T-helper 1 cell treated with Interleukin-12 subunit alpha and Interleukin-12 subunit beta and Interleukin-4 antibody, amounts not matched to agents 30 μg/mL and 1 μg/mL, for 36 hours (primary cell): ENCODE measurements around the gene ADAMTS17.

Source experiments
- H3K27ac Mint-ChIP-seq: one replicate; pipeline ENCODE4 v1.8.0; 2021; ENCODE audit warnings: mild to moderate bottlenecking, mixed read lengths
- H3K27me3 Mint-ChIP-seq: one replicate; pipeline ENCODE4 v1.8.0; 2021; ENCODE audit warnings: low read depth, mixed read lengths
- H3K36me3 Mint-ChIP-seq: one replicate; pipeline ENCODE4 v1.8.0; 2021; ENCODE audit warnings: low read depth, mixed read lengths
- H3K4me1 Mint-ChIP-seq: one replicate; pipeline ENCODE4 v1.8.0; 2021; ENCODE audit warnings: low read depth, mixed read lengths
- H3K4me3 Mint-ChIP-seq: one replicate; pipeline ENCODE4 v1.8.0; 2021; ENCODE audit warnings: mild to moderate bottlenecking, moderate library complexity, mixed read lengths
- H3K9me3 Mint-ChIP-seq: one replicate; pipeline ENCODE4 v1.8.0; 2021; ENCODE audit warnings: mixed read lengths

The ADAMTS17 gene

GRCh38 chr15:100206643-100207042, 135.1 kb downstream of the ADAMTS17 start:
- Mint-ChIP-seq H3K4me1 (peaks cover 5% of the 10 kb centered on the region), H3K9me3 (no peaks in the 10 kb centered on the region), H3K27ac (no peak overlapping the region), H3K27me3 (no peaks in the 10 kb centered on the region), H3K36me3 (no peaks in the 10 kb centered on the region), H3K4me3 (no peak overlapping the region)

DNA sequence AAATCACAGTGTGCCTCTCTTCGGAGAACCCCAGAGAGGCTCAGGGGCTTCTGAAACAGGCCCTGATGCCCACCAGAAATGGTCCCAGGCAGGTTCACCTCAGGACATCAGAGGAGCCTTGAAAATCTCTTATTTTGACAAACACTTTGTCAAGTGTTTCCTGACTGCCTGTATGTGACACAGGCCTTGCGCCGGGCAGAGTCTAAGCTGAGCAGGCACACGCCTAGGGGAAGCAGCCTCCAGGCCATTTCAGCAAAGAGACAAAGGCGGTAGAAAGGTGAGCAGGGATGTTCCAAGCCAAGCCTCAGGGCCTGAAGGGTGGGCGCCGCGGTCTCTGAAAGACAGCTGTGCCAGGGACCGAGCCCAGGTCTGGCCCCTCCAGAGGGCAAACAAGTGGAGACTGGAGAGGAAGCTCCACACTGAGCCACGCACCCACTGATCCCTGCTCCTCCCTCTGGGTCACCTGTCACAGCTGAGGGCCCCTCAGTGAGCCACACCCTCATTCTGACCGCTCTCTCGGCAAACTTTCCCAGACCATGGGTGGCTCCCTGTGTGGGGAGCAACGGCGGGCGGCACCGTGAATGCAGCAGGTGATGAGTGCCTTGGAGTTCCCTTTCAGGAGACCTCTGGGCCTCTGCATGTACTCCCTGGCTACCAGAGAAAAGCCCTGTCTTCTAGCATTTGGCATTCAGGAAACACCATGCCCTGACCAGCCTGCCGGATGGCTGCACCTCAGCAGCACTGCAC, 136.1 kb downstream of the ADAMTS17 start:
- Mint-ChIP-seq H3K36me3 (no peaks in the 10 kb centered on the region), H3K27ac (no peak overlapping the region), H3K27me3 (no peaks in the 10 kb centered on the region), H3K4me3 (no peak overlapping the region), H3K9me3 (no peaks in the 10 kb centered on the region), H3K4me1 (peaks cover 5% of the 10 kb centered on the region)

DNA sequence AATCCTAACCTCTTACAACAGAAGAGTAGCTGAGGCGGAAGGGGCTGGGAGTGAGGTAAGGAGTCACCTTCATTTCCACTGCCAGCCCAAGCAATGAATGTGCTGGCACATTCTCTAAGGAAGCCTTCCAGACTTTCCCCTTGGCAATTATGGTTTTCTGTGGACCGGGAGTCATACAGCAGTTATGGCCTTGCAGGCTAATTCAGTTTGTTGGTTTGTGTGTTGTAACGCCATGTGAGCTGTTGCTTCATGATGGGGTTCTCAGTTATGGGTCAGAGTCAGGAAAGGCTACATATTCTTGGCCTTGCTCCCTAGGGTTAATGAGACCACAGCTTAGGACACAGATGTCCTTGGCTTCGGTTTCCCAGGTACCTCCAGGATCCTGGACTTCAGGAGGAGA, 137.0 kb downstream of the ADAMTS17 start:
- no peaks in the 10 kb centered on the region for H3K36me3 Mint-ChIP-seq
- no peak overlapping the region for H3K4me3 Mint-ChIP-seq
- H3K4me1 Mint-ChIP-seq: peaks cover 4% of the 10 kb centered on the region
- no peaks in the 10 kb centered on the region for H3K27me3 Mint-ChIP-seq
- no peak overlapping the region for H3K27ac Mint-ChIP-seq
- no peaks in the 10 kb centered on the region for H3K9me3 Mint-ChIP-seq

DNA sequence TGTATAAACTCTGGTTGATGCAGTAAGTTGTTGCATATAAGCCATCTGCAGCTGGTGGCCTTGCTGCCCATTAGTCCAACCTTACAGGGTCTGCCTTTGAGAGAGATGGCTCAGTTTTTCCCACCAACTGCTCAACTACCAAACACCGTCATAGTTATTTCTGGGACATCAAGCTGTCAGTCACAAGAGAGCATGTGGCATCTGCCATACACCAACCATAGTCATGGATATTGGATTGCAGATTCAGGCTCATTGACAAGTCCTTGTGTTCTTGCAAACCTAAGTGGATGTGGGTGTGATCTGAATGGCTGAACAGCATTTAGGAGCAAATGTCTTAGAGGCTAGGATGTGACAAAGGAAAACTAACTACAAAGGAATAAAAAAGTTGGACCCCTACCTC, 137.6 kb downstream of the ADAMTS17 start:
- H3K4me1 Mint-ChIP-seq: peaks cover 4% of the 10 kb centered on the region
- H3K4me3 Mint-ChIP-seq: no peak overlapping the region
- no peaks in the 10 kb centered on the region for H3K9me3 Mint-ChIP-seq
- no peak overlapping the region for H3K27ac Mint-ChIP-seq
- H3K36me3 Mint-ChIP-seq: no peaks in the 10 kb centered on the region
- no peaks in the 10 kb centered on the region for H3K27me3 Mint-ChIP-seq

GRCh38 chr15:100202309-100202960, 139.3 kb downstream of the ADAMTS17 start:
- H3K9me3 Mint-ChIP-seq: no peaks in the 10 kb centered on the region
- H3K4me3 Mint-ChIP-seq: no peak overlapping the region

DNA sequence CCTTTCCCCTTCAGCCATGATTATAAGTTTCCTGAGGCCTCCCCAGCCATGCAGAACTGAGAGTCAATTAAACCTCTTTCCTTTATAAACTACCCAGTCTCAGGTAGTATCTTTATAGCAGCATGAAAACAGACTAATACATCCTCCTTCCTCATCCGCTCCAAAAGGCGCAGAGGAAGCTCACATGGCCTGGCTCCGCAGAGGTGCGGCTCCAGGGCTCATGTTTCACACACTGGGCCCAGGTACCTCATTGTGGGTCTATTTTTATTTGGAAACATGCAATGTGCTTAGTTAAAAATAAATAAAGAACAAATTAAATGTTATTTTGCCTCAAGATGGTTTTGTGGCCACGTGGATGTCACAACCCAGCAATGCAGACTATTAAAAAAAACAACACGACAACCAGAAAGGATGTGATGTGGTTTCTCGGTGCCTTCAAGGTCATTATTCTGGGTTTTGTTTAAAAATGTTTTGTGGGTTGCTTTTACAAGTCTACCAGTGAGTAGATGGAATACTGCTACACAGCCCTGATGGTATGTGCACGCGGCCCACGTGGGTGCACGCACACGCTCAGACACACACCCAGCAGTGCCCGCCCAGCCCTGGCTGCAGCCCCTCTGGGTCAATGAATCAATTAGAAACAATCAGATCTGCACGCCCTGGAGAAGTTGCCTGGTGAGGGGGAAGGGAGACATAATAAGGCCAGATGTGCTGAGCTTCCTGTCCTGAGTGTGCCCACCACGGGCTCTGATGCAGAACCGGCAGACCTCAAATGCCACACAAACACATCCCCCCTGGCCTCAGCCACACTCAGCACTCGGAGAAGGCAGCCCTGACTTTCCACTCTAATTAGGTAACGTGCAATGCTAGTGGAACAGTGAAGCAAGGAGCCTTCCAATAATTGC, 140.1 kb downstream of the ADAMTS17 start:
- Mint-ChIP-seq H3K27me3 (no peaks in the 10 kb centered on the region), H3K36me3 (no peaks in the 10 kb centered on the region), H3K4me3 (no peak overlapping the region), H3K27ac (no peak overlapping the region), H3K9me3 (no peaks in the 10 kb centered on the region), H3K4me1 (peaks cover 4% of the 10 kb centered on the region)

More at GRCh38 chr15:100202309-100202960, 139.3 kb downstream of the ADAMTS17 start:
- H3K4me1 Mint-ChIP-seq: peaks cover 4% of the 10 kb centered on the region
- no peaks in the 10 kb centered on the region for H3K27me3 Mint-ChIP-seq
- H3K36me3 Mint-ChIP-seq: no peaks in the 10 kb centered on the region
- H3K27ac Mint-ChIP-seq: no peak overlapping the region

GRCh38 chr15:100200287-100200880, 141.4 kb downstream of the ADAMTS17 start:
- peaks cover 4% of the 10 kb centered on the region for H3K4me1 Mint-ChIP-seq
- no peaks in the 10 kb centered on the region for H3K27me3 Mint-ChIP-seq
- no peak overlapping the region for H3K4me3 Mint-ChIP-seq
- H3K27ac Mint-ChIP-seq: no peak overlapping the region
- no peaks in the 10 kb centered on the region for H3K9me3 Mint-ChIP-seq
- H3K36me3 Mint-ChIP-seq: no peaks in the 10 kb centered on the region

DNA sequence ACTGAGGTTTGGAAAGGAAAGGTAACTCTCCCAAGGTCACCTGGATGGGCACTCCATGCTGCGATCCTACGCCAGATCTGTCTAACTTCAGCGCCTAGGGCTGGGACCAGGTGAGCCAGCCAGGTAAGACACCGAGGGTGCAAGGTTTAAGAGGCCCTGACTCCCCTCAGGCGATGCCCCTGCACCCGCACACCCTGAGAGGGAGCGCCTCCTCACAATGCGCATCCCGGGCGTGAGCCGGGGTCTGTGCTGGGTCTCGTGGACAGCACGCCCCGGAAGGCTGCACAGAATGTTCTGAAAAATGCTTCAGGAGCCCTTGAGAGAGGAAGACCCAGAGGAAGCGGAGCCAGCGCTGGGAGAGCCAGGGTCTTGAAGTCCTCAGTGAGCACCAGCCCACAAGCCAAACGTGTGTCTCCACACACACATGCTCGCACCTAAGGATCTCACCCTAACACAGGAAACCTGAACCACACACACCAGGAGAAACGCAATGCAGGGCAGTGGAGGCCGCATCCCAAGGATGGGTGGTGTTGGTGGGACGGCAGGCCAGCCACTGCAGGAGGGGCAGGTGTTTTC, 142.0 kb downstream of the ADAMTS17 start:
- no peaks in the 10 kb centered on the region for H3K36me3 Mint-ChIP-seq
- H3K27ac Mint-ChIP-seq: no peak overlapping the region
- H3K4me1 Mint-ChIP-seq: peaks cover 4% of the 10 kb centered on the region
- H3K27me3 Mint-ChIP-seq: no peaks in the 10 kb centered on the region
- H3K4me3 Mint-ChIP-seq: no peak overlapping the region
- no peaks in the 10 kb centered on the region for H3K9me3 Mint-ChIP-seq

- Mint-ChIP-seq H3K9me3 (no peaks in the 10 kb centered on the region), H3K27ac (no peak overlapping the region), H3K27me3 (no peaks in the 10 kb centered on the region)
Measured at GRCh38 chr15:100198442-100198841, 143.3 kb downstream of the ADAMTS17 start.

GRCh38 chr15:100196326-100197058, 145.3 kb downstream of the ADAMTS17 start:
- no peaks in the 10 kb centered on the region for H3K9me3 Mint-ChIP-seq
- no peak overlapping the region for H3K4me3 Mint-ChIP-seq
- no peaks in the 10 kb centered on the region for H3K27me3 Mint-ChIP-seq
- no peaks in the 10 kb centered on the region for H3K36me3 Mint-ChIP-seq
- no peaks in the 10 kb centered on the region for H3K4me1 Mint-ChIP-seq
- no peak overlapping the region for H3K27ac Mint-ChIP-seq

More at GRCh38 chr15:100198442-100198841, 143.3 kb downstream of the ADAMTS17 start:
- no peaks in the 10 kb centered on the region for H3K36me3 Mint-ChIP-seq
- peaks cover 4% of the 10 kb centered on the region for H3K4me1 Mint-ChIP-seq
- no peak overlapping the region for H3K4me3 Mint-ChIP-seq

GRCh38 chr15:100194996-100195395, 146.8 kb downstream of the ADAMTS17 start:
- no peaks in the 10 kb centered on the region for H3K27me3 Mint-ChIP-seq
- no peak overlapping the region for H3K27ac Mint-ChIP-seq
- no peaks in the 10 kb centered on the region for H3K36me3 Mint-ChIP-seq
- H3K9me3 Mint-ChIP-seq: no peaks in the 10 kb centered on the region
- no peaks in the 10 kb centered on the region for H3K4me1 Mint-ChIP-seq
- H3K4me3 Mint-ChIP-seq: no peak overlapping the region

DNA sequence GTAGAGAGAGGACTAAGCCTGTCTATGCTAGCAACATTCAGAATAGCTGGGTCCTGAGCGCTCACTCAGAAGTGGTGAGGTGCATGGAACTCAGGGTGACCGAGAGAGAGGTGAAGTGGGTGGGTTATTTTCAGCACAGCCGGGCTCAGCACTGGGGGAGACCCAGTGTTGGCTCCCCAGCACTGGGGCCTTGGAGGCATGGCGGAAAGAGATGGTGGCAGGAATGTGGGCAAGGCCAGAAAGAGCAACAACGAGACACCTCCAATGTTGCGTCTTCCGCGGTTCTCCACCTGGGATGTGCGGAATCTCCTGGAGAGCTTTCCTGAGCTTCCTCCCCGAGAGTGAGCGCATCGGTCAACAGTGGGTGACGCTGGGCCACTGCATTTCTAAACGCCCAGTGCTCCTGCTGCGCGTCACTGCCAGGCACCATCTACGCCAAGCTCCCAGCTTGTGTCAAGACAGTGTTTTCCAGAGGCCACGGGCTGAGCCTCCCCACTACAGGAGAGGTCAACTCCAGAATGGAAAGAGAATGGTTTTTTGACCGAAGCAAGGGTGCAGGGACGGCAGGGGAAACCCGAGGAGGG, 148.4 kb downstream of the ADAMTS17 start:
- H3K4me1 Mint-ChIP-seq: no peaks in the 10 kb centered on the region
- no peaks in the 10 kb centered on the region for H3K36me3 Mint-ChIP-seq
- H3K27me3 Mint-ChIP-seq: no peaks in the 10 kb centered on the region
- no peaks in the 10 kb centered on the region for H3K9me3 Mint-ChIP-seq
- no peak overlapping the region for H3K27ac Mint-ChIP-seq
- no peak overlapping the region for H3K4me3 Mint-ChIP-seq
